ENCODE data around the gene THOC6.
A peak's percentile ranks its signal among the peaks of the same experiment; 100 is the strongest.
"Not testable (repeated sequence)": the region's sequence is repeated elsewhere in the genome, so short reads cannot be mapped to it uniquely, and the experiment has no call there.

Gene THOC6

DNA sequence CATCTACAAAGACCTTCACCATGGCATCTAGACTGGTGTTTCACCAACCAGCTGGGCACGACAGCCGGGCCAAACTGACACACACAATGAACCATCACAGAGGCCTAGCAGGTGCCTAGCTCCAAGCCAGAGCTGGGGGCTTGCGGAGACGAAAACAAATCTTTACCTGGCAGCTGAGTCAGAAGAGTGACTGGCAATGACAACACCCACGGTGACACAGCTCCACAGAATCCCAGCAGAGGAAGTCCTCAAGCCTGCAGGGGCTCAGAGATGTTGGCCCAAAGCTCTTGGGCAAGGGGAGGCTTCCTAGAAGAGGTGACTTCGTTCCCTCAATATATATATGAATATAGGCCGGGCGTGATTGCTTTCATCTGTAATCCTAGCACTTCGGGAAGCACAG lies 27.7 kb downstream of the THOC6 start:
- Histone ChIP-seq H3K27ac (ENCODE audit: extremely low read depth, low read depth, low read length) (no peak overlapping the region), H3K36me3 (ENCODE audit: control insufficient read depth in 2 of 2, insufficient read depth in 1 of 2, low read length in 2 of 2) (peaks cover 0 to 17% of the 10 kb centered on the region in 2 experiments; a peak in 2 of 3 replicates), H3K9me3 (ENCODE audit: control insufficient read depth, insufficient read depth, low read depth, low read length) (no peaks in the 10 kb centered on the region), H3K4me1 (ENCODE audit: control insufficient read depth, insufficient read depth, low read length) (no peaks in the 10 kb centered on the region), H3K4me3 (ENCODE audit: low read depth, low read length) (no peak overlapping the region)
- CTCF ChIA-PET, result interaction anchor here (1.1 to 2.5 kb wide), 3 partner anchors 20 to 24 kb away, joined by 3 to 10 read pairs (median 5); no protein-coding TSS in a partner anchor
- POLR2A ChIA-PET, result interaction anchor here (1.2 kb wide), 2 partner anchors 16 to 20 kb away, joined by 3 to 5 read pairs; no protein-coding TSS in a partner anchor
- TF ChIP-seq ZNF629 (tag by site-specific recombination; IDR thresholded peaks at IDR 0.05) (no peak), ZNF785 (tag by site-specific recombination; IDR thresholded peaks at IDR 0.05) (no peak), ZNF621 (tag by site-specific recombination; IDR thresholded peaks at IDR 0.05) (no peak), ZNF529 (tag by site-specific recombination; IDR thresholded peaks at IDR 0.05; ENCODE audit: insufficient replicate concordance) (no peak), ZIC2 (tag by site-specific recombination; IDR thresholded peaks at IDR 0.05) (peak; percentile 17; the same call in 1 of the 2 replicates)

DNA sequence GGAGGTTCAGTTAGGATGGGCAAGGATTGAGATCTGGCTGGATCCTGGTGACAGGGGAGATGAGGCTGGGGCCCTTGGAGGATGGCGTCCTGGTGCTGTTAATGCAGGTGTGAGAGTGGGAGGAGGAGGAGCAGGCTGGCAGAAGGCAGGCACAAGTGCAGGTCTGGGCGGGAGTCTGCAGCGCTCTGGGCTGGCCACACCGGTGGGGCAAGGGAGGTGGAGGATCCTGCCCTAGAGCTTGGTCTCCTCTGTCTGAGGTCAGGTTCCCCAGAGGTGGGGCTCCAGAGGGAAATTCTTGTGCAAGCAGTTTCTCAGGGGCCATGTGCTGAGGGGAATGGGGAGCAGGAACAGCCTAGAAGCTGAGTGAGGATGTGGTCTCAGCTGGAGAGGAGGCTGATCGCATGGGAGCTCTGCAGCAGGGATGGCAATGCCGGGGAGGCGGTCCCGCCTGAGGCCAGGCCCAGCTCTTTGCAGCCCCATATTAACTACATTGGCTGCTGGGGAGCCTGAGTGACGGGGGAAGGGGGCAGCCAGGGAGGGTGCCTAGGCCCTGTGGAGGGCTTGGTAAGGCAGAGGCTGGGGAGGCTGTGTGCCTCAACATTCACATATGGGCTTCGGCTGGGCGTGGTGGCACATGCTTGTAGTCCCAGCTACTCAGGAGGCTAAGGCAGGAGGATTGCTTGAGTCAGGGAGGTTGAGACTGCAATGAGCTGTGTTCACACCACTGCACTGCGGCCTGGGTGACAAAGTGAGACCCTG lies 28.9 kb downstream of the THOC6 start:
- CTCF ChIA-PET, result interaction anchor here (1.1 kb wide), 1 partner anchor 19 kb away, joined by 3 read pairs; no protein-coding TSS in a partner anchor
- H3K27ac ChIP-seq (ENCODE audit: extremely low read depth, low read depth, low read length); H3K9me3 ChIP-seq (ENCODE audit: control insufficient read depth, insufficient read depth, low read depth, low read length); H3K4me3 ChIP-seq (ENCODE audit: low read depth, low read length); H3K4me1 ChIP-seq (ENCODE audit: control insufficient read depth, insufficient read depth, low read length); POLR2A ChIA-PET: not testable (repeated sequence)
- peaks cover 0 to 21% of the 10 kb centered on the region in 2 experiments; a peak in 2 of 3 replicates for H3K36me3 ChIP-seq (ENCODE audit: control insufficient read depth in 2 of 2, insufficient read depth in 1 of 2, low read length in 2 of 2)

DNA sequence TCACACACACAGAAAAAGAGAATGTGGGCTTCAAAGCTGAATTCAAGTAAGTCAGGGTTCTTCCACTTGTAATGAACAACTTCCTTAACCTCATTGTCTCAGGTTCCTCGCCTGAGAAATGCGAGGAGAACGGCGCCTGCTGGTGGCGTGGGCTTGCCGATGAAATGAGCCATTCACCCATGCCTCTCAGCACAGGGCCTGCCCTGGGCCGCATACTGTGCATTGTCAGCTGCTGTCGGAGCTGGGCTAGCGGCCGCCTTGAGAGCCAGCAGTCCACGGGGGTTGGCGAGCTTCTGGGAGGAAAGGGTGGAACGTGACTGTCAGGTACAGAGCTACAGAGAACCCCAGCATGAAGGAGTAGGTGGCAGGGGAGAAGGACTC lies 29.5 kb downstream of the THOC6 start:
- CTCF ChIA-PET, result not testable (repeated sequence)

DNA sequence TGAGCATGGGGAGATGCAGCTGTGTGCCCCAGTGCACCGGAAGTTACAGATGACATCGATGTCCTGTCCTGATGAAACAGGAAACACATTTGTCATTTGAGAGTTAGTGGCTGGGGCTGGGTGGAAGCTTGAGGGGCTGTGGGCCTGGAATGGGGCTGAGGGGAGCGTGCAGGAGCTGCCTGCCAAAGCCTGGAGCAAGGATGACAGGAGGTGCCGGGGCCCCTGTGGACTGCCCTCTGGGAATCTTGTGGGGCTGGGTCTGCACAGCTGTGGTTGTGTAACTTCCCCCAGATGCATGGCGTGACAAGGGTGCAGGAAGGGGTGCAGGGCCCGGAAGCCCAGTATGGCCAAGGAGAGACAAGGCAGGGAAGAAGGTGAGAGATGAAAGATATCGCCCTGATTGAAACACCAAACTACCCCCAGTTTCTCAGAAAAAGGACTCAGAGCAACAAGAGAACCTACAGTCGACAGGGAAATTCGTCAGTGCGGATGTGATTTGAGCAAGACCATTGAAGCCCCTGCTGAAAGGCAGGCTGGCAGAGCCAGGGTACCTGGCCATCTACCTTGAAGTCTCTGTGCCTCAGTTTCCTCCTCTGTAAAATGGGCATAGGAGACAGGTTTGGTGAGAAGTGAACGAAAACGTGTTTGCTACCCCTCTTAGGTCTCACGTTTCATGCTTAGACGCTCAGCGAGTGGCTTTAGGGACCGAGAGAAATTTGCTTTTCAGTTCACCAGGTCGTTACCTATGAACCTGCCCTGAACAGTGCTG lies 31.3 kb downstream of the THOC6 start:
- ChIA-PET CTCF (interaction anchor here (0.6 to 1.1 kb wide), 2 partner anchors 7 to 75 kb away, joined by 5 to 6 read pairs; no protein-coding TSS in a partner anchor), POLR2A (interaction anchor here (0.6 kb wide), 1 partner anchor 80 kb away, joined by 9 read pairs; the partner anchor contains the start of gene ZNF213)

More for the DNA sequence above, 29.5 kb downstream of the THOC6 start:
- POLR2A ChIA-PET; H3K9me3 ChIP-seq (ENCODE audit: control insufficient read depth, insufficient read depth, low read depth, low read length); H3K4me3 ChIP-seq (ENCODE audit: low read depth, low read length); H3K27ac ChIP-seq (ENCODE audit: extremely low read depth, low read depth, low read length); H3K4me1 ChIP-seq (ENCODE audit: control insufficient read depth, insufficient read depth, low read length): not testable (repeated sequence)
- peaks cover 0 to 21% of the 10 kb centered on the region in 2 experiments; a peak in 2 of 3 replicates for H3K36me3 ChIP-seq (ENCODE audit: control insufficient read depth in 2 of 2, insufficient read depth in 1 of 2, low read length in 2 of 2)

DNA sequence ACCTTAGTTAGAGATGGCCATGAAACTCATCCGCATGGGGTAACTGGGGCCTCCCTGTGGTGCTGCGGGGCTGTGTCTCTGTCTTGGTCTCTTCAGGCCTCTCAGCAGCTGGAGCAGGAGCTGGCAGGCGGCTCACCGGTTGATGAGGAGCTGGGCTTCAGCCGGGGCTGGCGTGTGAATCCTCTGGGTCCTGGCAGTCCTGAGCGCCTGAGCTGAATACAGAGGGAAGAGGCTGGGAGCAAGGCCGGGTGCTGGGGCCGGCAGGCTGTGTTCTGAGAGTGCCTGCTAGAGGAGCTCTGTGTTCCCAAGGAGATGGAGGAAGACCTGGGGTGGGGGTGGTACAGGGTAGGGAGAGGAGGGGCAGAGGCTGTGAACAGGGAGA lies 31.9 kb downstream of the THOC6 start:
- CTCF ChIA-PET, result interaction anchor here (0.6 to 5.3 kb wide), 4 partner anchors 8 to 74 kb away, joined by 3 to 39 read pairs (median 6); no protein-coding TSS in a partner anchor
- H3K4me3 ChIP-seq (ENCODE audit: low read depth, low read length); H3K4me1 ChIP-seq (ENCODE audit: control insufficient read depth, insufficient read depth, low read length); H3K9me3 ChIP-seq (ENCODE audit: control insufficient read depth, insufficient read depth, low read depth, low read length); H3K27ac ChIP-seq (ENCODE audit: extremely low read depth, low read depth, low read length): not testable (repeated sequence)
- POLR2A ChIA-PET, result interaction anchor here (0.6 to 1.1 kb wide), 2 partner anchors 10 to 79 kb away, joined by 3 to 9 read pairs; partner anchors contain the start of genes IL32 and ZNF213
- peaks cover 0 to 21% of the 10 kb centered on the region in 2 experiments; a peak in 2 of 3 replicates for H3K36me3 ChIP-seq (ENCODE audit: control insufficient read depth in 2 of 2, insufficient read depth in 1 of 2, low read length in 2 of 2)

More for the DNA sequence above, 31.3 kb downstream of the THOC6 start:
- Histone ChIP-seq H3K4me3 (ENCODE audit: low read depth, low read length) (no peak overlapping the region), H3K9me3 (ENCODE audit: control insufficient read depth, insufficient read depth, low read depth, low read length) (no peaks in the 10 kb centered on the region), H3K36me3 (ENCODE audit: control insufficient read depth in 2 of 2, insufficient read depth in 1 of 2, low read length in 2 of 2) (peaks cover 0 to 21% of the 10 kb centered on the region in 2 experiments; a peak in 2 of 3 replicates), H3K4me1 (ENCODE audit: control insufficient read depth, insufficient read depth, low read length) (peaks cover 3% of the 10 kb centered on the region), H3K27ac (ENCODE audit: extremely low read depth, low read depth, low read length) (no peak overlapping the region)
- TF ChIP-seq ZNF629 (tag by site-specific recombination; IDR thresholded peaks at IDR 0.05), result 0 out of 2 replicates have a peak, but pooled peaks have one; percentile 18
- 0 out of 2 replicates have a peak, but pooled peaks have one; percentile 18 for TF ChIP-seq ZBTB8A (tag by site-specific recombination; IDR thresholded peaks at IDR 0.05)
- TF ChIP-seq, protein P1, sequence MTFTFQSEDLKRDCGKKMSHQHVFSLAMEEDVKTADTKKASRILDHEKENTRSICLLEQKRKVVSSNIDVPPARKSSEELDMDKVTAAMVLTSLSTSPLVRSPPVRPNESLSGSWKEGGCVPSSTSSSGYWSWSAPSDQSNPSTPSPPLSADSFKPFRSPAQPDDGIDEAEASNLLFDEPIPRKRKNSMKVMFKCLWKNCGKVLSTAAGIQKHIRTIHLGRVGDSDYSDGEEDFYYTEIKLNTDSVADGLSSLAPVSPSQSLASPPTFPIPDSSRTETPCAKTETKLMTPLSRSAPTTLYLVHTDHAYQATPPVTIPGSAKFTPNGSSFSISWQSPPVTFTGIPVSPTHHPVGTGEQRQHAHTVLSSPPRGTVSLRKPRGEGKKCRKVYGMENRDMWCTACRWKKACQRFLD (tag by site-specific recombination; IDR thresholded peaks at IDR 0.05), result no peak
- peak; percentile 31; the same call in 1 of the 2 replicates for TF ChIP-seq ZBTB21 (tag by site-specific recombination; IDR thresholded peaks at IDR 0.05)
- no peak for TF ChIP-seq ZNF423 (tag by site-specific recombination; IDR thresholded peaks at IDR 0.05)

All from HEK293 (cell line).